Measurements from ENCODE around the gene MS4A6E. TPM values are rescaled to one million over a fixed set of nuclear protein-coding genes. Genes with fewer than 3 reads are reported as not detected.

The MS4A6E gene
- total RNA-seq, 4 donors from 2014 or later: not detected

GRCh38 chr11:60367896-60368295 is 40.8 kb downstream of the MS4A6E start:
- Histone ChIP-seq H3K36me3 (no peaks in the 10 kb centered on the region), H3K4me1 (peaks cover 0 to 13% (median 0%) of the 10 kb centered on the region in 3 donors), H3K27me3 (no peaks in the 10 kb centered on the region), H3K27ac (no peak overlapping the region), H3K9me3 (no peaks in the 10 kb centered on the region), H3K4me3 (no peak overlapping the region)
- TF ChIP-seq CTCF (IDR thresholded peaks at IDR 0.05): no peak
- TF ChIP-seq POLR2A (IDR thresholded peaks at IDR 0.05): no peak
- intact Hi-C loops (cut with DNase I): loop anchor here (5.0 to 10.0 kb wide), 2 partner anchors 247 to 264 kb away; no protein-coding TSS in a partner anchor
- no peak for DNase-seq
- WGBS, 2 donors: 92 to 93% methylated on average over 15 to 19 of the region's 19 CpGs

GRCh38 chr11:60370252-60370810 is 43.3 kb downstream of the MS4A6E start:
- WGBS, 2 donors: 25 to 27% methylated on average over 2 of the region's 2 CpGs
- no peak for DNase-seq
- no peaks in the 10 kb centered on the region for H3K36me3 ChIP-seq
- H3K9me3 ChIP-seq: no peaks in the 10 kb centered on the region
- intact Hi-C loops (cut with DNase I): no loop called here
- no peaks in the 10 kb centered on the region for H3K27me3 ChIP-seq
- no peak for TF ChIP-seq CTCF (IDR thresholded peaks at IDR 0.05)
- TF ChIP-seq POLR2A (IDR thresholded peaks at IDR 0.05): no peak
- H3K4me3 ChIP-seq: no peak overlapping the region
- peaks cover 0 to 13% (median 0%) of the 10 kb centered on the region in 3 donors for H3K4me1 ChIP-seq
- H3K27ac ChIP-seq: no peak overlapping the region

GRCh38 chr11:60370811-60371298 is 43.8 kb downstream of the MS4A6E start:
- 18 to 22% methylated on average over 5 of the region's 5 CpGs for WGBS, 2 donors
- H3K36me3 ChIP-seq: no peaks in the 10 kb centered on the region
- H3K4me1 ChIP-seq: peaks cover 0 to 13% (median 0%) of the 10 kb centered on the region in 3 donors
- DNase-seq: no peak
- no peak overlapping the region for H3K4me3 ChIP-seq
- TF ChIP-seq POLR2A (IDR thresholded peaks at IDR 0.05): no peak
- no peak for TF ChIP-seq CTCF (IDR thresholded peaks at IDR 0.05)
- no peaks in the 10 kb centered on the region for H3K27me3 ChIP-seq
- H3K9me3 ChIP-seq: no peaks in the 10 kb centered on the region
- no peak overlapping the region for H3K27ac ChIP-seq
- intact Hi-C loops (cut with DNase I): no loop called here

GRCh38 chr11:60371386-60371785 is 44.3 kb downstream of the MS4A6E start:
- H3K4me3 ChIP-seq: no peak overlapping the region
- H3K27ac ChIP-seq: no peak overlapping the region
- H3K4me1 ChIP-seq: peaks cover 0 to 13% (median 0%) of the 10 kb centered on the region in 3 donors
- WGBS, 2 donors: 59 to 68% methylated on average over 3 of the region's 3 CpGs
- TF ChIP-seq POLR2A (IDR thresholded peaks at IDR 0.05): no peak
- TF ChIP-seq CTCF (IDR thresholded peaks at IDR 0.05): no peak
- intact Hi-C loops (cut with DNase I): no loop called here
- no peak for DNase-seq
- H3K27me3 ChIP-seq: no peaks in the 10 kb centered on the region
- no peaks in the 10 kb centered on the region for H3K36me3 ChIP-seq
- no peaks in the 10 kb centered on the region for H3K9me3 ChIP-seq

- WGBS, 2 donors: 63 to 65% methylated on average over 1 of the region's 1 CpG
These were observed 44.8 kb downstream of the MS4A6E start for GRCh38 chr11:60371854-60372253.

More at GRCh38 chr11:60371854-60372253, 44.8 kb downstream of the MS4A6E start:
- Histone ChIP-seq H3K36me3 (no peaks in the 10 kb centered on the region), H3K4me1 (peaks cover 0 to 13% (median 0%) of the 10 kb centered on the region in 3 donors), H3K27ac (no peak overlapping the region), H3K27me3 (no peaks in the 10 kb centered on the region), H3K9me3 (no peaks in the 10 kb centered on the region), H3K4me3 (no peak overlapping the region)
- no peak for DNase-seq
- TF ChIP-seq POLR2A (IDR thresholded peaks at IDR 0.05): no peak
- TF ChIP-seq CTCF (IDR thresholded peaks at IDR 0.05): no peak
- intact Hi-C loops (cut with DNase I): no loop called here
